ENCODE measurements around the gene IFT80. TPM values are rescaled to one million over a fixed set of nuclear protein-coding genes. Genes with fewer than 3 reads are reported as not detected.
"Not testable (repeated sequence)": the region's sequence is repeated elsewhere in the genome, so short reads cannot be mapped to it uniquely, and the experiment has no call there.

The IFT80 gene
- total RNA-seq, 4 donors from 2014 or later = 43.8 to 111 (median 51.0) TPM

DNA sequence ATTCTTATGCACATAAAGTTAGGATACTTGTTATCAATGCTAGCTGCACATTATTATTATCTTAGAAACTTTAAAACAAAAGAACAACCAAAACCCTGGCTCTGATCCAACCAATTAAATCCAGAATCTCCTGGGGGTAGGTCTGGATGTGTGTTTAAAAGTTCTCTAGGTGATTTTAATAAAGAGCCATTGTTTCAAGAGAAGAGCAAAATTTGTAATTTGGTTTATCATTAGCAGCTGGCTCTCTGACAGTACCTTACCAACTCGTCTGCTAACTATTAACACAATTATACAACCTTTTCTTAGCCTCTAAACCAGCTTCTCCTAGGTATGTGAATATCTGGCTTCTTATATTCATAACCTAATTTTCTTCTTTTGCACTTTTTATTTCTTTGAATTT lies 68.9 kb downstream of the IFT80 start:
- Histone ChIP-seq H3K36me3 (no peaks in the 10 kb centered on the region), H3K27me3 (no peaks in the 10 kb centered on the region), H3K9me3 (no peaks in the 10 kb centered on the region), H3K4me1 (no peaks in the 10 kb centered on the region), H3K27ac (no peak overlapping the region), H3K4me3 (replicated peaks in 1 of 3) (no peak overlapping the region)
- 96 to 100% methylated on average over 1 of the region's 1 CpG for WGBS, 2 donors
- no peak for DNase-seq
- no peak for TF ChIP-seq POLR2A (IDR thresholded peaks at IDR 0.05)
- TF ChIP-seq CTCF (IDR thresholded peaks at IDR 0.05) = no peak
- intact Hi-C loops (cut with DNase I) = no loop called here

DNA sequence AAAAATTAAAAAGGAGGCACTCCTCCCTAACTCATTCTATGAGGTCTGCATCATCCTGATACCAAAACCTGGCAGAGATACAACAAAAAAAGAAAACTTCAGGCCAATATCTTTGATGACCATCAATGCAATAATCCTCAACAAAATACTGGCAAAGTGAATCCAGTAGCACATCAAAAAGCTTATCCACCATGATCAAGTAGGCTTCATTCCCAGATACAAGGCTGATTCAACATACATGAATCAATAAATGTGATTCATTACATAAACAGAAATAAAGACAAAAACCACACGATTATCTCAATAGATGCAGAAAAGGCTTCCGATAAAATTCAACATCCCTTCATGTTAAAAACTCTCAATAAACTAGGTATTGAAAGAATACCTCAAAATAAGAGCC lies 72.7 kb downstream of the IFT80 start:
- H3K4me1 ChIP-seq; DNase-seq; H3K27me3 ChIP-seq; H3K27ac ChIP-seq; H3K36me3 ChIP-seq; intact Hi-C loops (cut with DNase I); H3K9me3 ChIP-seq; H3K4me3 ChIP-seq (replicated peaks in 1 of 3): not testable (repeated sequence)
- WGBS, 2 donors = 93 to 98% methylated on average over 2 of the region's 2 CpGs

GRCh38 chr3:160321821-160322220 lies 77.2 kb downstream of the IFT80 start:
- 94% methylated on average over 1 of the region's 1 CpG for WGBS, 2 donors
- H3K9me3 ChIP-seq; intact Hi-C loops (cut with DNase I); H3K4me3 ChIP-seq (replicated peaks in 1 of 3); H3K4me1 ChIP-seq; H3K27me3 ChIP-seq; H3K27ac ChIP-seq; H3K36me3 ChIP-seq; DNase-seq: not testable (repeated sequence)

DNA sequence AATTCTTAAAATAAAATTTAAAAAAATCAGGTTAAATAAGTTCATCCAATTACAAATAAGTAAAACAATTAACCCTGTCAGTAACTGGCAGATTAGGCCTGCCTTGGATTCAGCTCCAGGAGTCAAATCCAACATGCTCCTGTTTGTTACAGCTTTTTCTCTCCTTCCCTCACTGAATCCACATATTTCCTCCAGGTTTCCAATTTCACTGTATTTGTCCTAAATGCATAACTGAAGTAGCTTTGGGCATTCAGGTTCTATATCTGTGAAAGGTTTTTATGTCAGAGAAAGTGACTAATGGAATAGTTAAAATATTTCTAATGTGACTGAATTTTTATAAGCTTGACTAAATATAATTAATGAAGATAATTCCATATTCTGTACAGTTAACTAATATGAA lies 79.7 kb downstream of the IFT80 start:
- no peak for DNase-seq
- intact Hi-C loops (cut with DNase I) = no loop called here
- Histone ChIP-seq H3K36me3 (peaks cover 0 to 3% of the 10 kb centered on the region in 2 donors), H3K27ac (no peak overlapping the region), H3K27me3 (no peaks in the 10 kb centered on the region), H3K4me3 (replicated peaks in 1 of 3) (no peak overlapping the region), H3K9me3 (no peaks in the 10 kb centered on the region), H3K4me1 (no peaks in the 10 kb centered on the region)
- TF ChIP-seq POLR2A (IDR thresholded peaks at IDR 0.05) (no peak), CTCF (IDR thresholded peaks at IDR 0.05) (no peak)

DNA sequence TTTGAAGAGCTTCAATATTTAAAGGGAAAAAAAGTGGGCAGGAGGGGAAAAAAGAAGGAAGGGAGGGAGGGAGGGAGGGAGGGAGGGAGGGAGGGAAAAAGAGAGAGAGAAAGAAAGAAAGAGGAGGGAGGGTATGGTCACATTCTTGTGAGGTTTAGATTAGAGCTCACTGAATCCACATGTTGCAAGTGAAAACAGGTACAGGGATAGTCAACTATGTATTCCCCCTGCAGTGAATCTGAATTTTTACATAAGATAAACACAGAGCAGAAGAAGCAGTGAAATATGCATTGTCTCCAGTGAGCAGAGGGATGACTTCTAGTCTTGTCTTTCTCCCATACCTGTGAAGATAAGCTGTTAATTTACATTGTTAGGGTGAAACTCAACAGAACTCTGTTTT lies 84.0 kb downstream of the IFT80 start:
- Histone ChIP-seq H3K4me1 (no peaks in the 10 kb centered on the region), H3K36me3 (peaks cover 0 to 3% of the 10 kb centered on the region in 2 donors), H3K4me3 (replicated peaks in 1 of 3) (no peak overlapping the region), H3K9me3 (no peaks in the 10 kb centered on the region), H3K27ac (no peak overlapping the region), H3K27me3 (no peaks in the 10 kb centered on the region)
- TF ChIP-seq POLR2A (IDR thresholded peaks at IDR 0.05) (no peak), CTCF (IDR thresholded peaks at IDR 0.05) (no peak)
- no peak for DNase-seq
- intact Hi-C loops (cut with DNase I) = no loop called here

- no peak for TF ChIP-seq POLR2A (IDR thresholded peaks at IDR 0.05)
- TF ChIP-seq CTCF (IDR thresholded peaks at IDR 0.05) = no peak
- Histone ChIP-seq H3K36me3 (no peaks in the 10 kb centered on the region), H3K27me3 (no peaks in the 10 kb centered on the region), H3K4me3 (replicated peaks in 1 of 3) (no peak overlapping the region), H3K27ac (no peak overlapping the region), H3K9me3 (no peaks in the 10 kb centered on the region), H3K4me1 (no peaks in the 10 kb centered on the region)
- intact Hi-C loops (cut with DNase I) = no loop called here
- no peak for DNase-seq
- 98 to 100% methylated on average over 5 of the region's 5 CpGs for WGBS, 2 donors
Observed at GRCh38 chr3:160312014-160312624, 86.9 kb downstream of the IFT80 start.

Data from thyroid gland (tissue), 4 donors.